Brain microvascular endothelial cell (primary cell): ENCODE results near the gene PRKG1.

Source experiments
- DNase-seq: peaks from one replicate; pipeline ENCODE4 v3.0.0-alpha.2; 2020
- H3K27ac ChIP-seq: fragments of 250-450 bp; sonication (Bioruptor Pico); 2 replicates; pipeline ENCODE4 v1.5.1; 2020; ENCODE audit warnings: mild to moderate bottlenecking, moderate library complexity
- H3K27me3 ChIP-seq: fragments of 250-450 bp; sonication (Bioruptor Pico); replicated peaks from 2 replicates; pipeline ENCODE4 v1.5.1; 2020; ENCODE audit warnings: mild to moderate bottlenecking
- H3K36me3 ChIP-seq: fragments of 250-450 bp; sonication (Bioruptor Pico); replicated peaks from 2 replicates; pipeline ENCODE4 v1.5.1; 2020; ENCODE audit warnings: mild to moderate bottlenecking
- H3K4me3 ChIP-seq: 2 replicates; pipeline ENCODE4 v1.5.1; 2011; ENCODE audit warnings: low read depth, mild to moderate bottlenecking, control low read depth, low read length, moderate library complexity
- in situ Hi-C: cut with HindIII; loops from 2 replicates; pipeline ENCODE4 v1.10.0; 2017; ENCODE audit warnings: low sequenced_read_pairs, low pct_ligation_motif_present
- TF ChIP-seq, protein P1 (sequence below): IDR thresholded peaks from 2 replicates; pipeline ENCODE4 v1.5.1; 2011; ENCODE audit warnings: low read depth, mild to moderate bottlenecking, moderate library complexity, low read length, control low read depth, inconsistent platforms; ENCODE audit errors: missing control alignments

The PRKG1 gene

DNA sequence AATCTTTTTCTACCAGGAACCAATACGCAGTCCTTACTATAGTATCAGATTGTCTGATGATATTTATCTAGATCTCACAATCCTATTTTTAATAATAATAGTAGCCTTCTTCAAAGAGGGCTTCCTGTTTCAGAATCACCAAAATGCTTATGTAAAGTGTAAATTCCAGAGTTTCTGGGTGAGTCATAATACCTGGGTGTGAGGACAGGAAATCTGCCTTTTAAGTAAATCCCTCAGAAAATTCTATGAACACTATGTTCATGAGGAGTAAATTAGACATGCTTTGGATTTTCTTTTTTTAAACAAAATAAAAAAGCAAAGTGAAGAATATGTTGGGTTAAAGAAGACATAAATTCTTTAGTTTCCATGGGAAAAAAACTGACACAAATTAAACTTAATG lies 1260.3 kb downstream of the PRKG1 start:
- no peaks in the 10 kb centered on the region for H3K27me3 ChIP-seq
- TF ChIP-seq, protein P1, sequence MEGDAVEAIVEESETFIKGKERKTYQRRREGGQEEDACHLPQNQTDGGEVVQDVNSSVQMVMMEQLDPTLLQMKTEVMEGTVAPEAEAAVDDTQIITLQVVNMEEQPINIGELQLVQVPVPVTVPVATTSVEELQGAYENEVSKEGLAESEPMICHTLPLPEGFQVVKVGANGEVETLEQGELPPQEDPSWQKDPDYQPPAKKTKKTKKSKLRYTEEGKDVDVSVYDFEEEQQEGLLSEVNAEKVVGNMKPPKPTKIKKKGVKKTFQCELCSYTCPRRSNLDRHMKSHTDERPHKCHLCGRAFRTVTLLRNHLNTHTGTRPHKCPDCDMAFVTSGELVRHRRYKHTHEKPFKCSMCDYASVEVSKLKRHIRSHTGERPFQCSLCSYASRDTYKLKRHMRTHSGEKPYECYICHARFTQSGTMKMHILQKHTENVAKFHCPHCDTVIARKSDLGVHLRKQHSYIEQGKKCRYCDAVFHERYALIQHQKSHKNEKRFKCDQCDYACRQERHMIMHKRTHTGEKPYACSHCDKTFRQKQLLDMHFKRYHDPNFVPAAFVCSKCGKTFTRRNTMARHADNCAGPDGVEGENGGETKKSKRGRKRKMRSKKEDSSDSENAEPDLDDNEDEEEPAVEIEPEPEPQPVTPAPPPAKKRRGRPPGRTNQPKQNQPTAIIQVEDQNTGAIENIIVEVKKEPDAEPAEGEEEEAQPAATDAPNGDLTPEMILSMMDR, result no peak
- in situ Hi-C loops, result no loop called here
- no peak overlapping the region for H3K4me3 ChIP-seq
- no peak overlapping the region for H3K27ac ChIP-seq
- DNase-seq, result no peak
- no peaks in the 10 kb centered on the region for H3K36me3 ChIP-seq

GRCh38 chr10:52335665-52336064 lies 1261.4 kb downstream of the PRKG1 start:
- Histone ChIP-seq H3K4me3 (no peak overlapping the region), H3K27ac (no peak overlapping the region), H3K36me3 (no peaks in the 10 kb centered on the region), H3K27me3 (no peaks in the 10 kb centered on the region)
- DNase-seq, result no peak
- TF ChIP-seq, protein P1, result no peak
- in situ Hi-C loops, result no loop called here

DNA sequence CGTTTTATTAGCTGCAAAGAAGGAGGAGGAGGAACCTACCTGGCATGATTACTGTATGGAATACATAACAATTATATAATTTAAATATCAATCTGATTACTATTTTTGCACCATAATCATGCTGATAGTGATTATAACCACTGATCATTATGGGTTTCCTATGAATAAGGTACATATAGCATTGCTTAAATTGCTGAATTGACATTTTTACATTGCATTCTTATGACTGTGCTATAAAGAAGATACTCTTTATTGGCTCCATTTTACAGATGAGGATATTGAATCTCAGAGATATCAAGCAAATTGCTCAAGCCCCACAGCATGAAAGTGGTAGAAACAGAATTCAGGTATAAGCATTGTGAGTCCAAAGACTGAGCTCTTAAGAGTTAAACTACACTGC lies 1262.9 kb downstream of the PRKG1 start:
- TF ChIP-seq, protein P1, result no peak
- Histone ChIP-seq H3K27me3 (no peaks in the 10 kb centered on the region), H3K36me3 (no peaks in the 10 kb centered on the region), H3K27ac (no peak overlapping the region), H3K4me3 (no peak overlapping the region)
- in situ Hi-C loops, result no loop called here
- no peak for DNase-seq

DNA sequence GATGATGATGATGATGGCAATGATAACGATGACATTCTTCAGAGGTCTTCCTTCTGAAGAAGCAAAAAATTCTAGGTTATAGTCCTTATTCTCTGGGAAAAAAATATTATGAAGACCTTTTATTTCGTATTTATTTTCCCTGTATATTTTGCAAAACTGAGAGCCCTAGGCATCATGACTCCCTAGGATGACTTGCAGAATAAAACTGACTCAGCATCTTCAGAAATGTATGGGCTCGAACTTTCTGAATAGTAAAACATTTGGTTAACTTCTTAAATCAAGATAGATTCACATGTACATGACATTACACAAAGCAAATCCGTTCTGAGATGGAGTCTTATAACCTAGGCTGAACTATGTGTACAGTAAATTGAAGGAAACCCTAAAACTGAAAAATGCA lies 1269.2 kb downstream of the PRKG1 start:
- no peak for DNase-seq
- H3K36me3 ChIP-seq, result no peaks in the 10 kb centered on the region
- no peak overlapping the region for H3K4me3 ChIP-seq
- H3K27me3 ChIP-seq, result no peaks in the 10 kb centered on the region
- H3K27ac ChIP-seq, result no peak overlapping the region
- in situ Hi-C loops, result no loop called here
- TF ChIP-seq, protein P1, result no peak

DNA sequence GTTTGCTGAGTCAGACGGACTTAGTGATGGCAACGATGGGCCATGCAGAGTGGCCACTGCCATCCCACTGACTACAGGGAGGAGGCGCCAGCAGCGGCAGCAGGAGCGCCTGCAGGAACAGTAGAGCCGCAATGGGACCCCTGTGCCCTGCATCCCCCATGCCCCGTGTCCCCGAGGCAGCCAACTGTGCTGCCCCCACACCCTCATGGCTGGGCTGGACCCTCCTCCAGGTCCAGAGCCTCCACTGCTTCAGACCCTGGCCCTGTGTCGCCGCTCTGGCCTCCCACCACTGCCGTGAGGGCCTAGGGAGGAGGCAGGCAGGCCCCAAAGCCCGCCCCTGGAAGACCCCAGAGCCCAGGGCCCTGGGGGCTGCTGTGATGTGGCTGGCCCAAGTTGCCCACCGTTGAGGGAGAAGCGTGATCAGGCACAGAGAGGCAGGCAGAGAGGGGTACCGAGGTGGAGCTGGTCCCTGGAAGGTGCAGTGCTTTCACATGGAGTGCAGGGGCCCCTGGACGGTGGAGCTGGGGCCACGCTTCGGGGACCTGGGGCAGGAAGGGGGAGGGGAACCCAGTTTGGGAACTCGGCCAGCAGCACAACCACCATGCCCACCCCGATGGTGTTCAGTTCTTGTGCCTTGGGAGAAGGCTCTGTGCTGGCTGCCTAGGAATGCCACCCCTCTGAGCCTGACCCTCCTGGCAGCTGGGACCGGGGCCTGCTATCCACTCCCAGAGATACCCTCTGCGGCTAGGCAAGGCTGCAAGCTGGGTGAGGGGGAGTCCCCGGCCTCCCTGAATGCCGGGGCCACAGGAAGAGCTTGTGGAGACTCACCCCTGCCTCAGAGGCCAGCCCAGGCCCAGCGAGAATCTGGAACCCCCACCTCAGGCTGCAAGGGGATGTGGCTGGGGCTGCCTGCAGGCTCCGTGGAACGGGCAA lies 1272.4 kb downstream of the PRKG1 start:
- Histone ChIP-seq H3K36me3 (no peaks in the 10 kb centered on the region), H3K27me3 (no peaks in the 10 kb centered on the region), H3K27ac (no peak overlapping the region), H3K4me3 (no peak overlapping the region)
- in situ Hi-C loops, result no loop called here
- DNase-seq, result no peak
- TF ChIP-seq, protein P1, result no peak

GRCh38 chr10:52347327-52347667 lies 1273.0 kb downstream of the PRKG1 start:
- no peak overlapping the region for H3K27ac ChIP-seq
- no peaks in the 10 kb centered on the region for H3K27me3 ChIP-seq
- TF ChIP-seq, protein P1, result no peak
- H3K4me3 ChIP-seq, result no peak overlapping the region
- in situ Hi-C loops, result no loop called here
- DNase-seq, result no peak
- no peaks in the 10 kb centered on the region for H3K36me3 ChIP-seq
